HCT116 (cell line): Measurements from ENCODE around the gene VPS41. TPM values are rescaled to one million over a fixed set of nuclear protein-coding genes. Genes with fewer than 3 reads are reported as not detected.

ENCODE experiments used
- ATAC-seq: fragments of 200-7000 bp; cut with Tn5 transposase; 2 replicates; pipeline ENCODE4 v1.9.1; 2020; ENCODE audit warnings: mild to moderate bottlenecking, moderate library complexity
- BruUV-seq: library from RNA; stranded (reverse); fragments of 400-500 nt; replicated peaks from 2 replicates; lab custom pipeline; 2021; lab: Mats Ljungman, UMichigan
- CTCF ChIA-PET: fragments of 300-600 bp; sonication (Branson Sonifier 250); formaldehyde crosslinking; loops from one replicate; lab custom pipeline; 2021; ENCODE audit warnings: antibody characterized with exemption; lab: Charles Lee
- POLR2A ChIA-PET: fragments of 300-600, 350-600 bp; sonication (Branson Sonifier 250); formaldehyde crosslinking; loops from one replicate; lab custom pipeline; 2021; ENCODE audit warnings: antibody characterized with exemption; lab: Charles Lee
- RAD21 ChIA-PET, 2 experiments: fragments of 300-600 bp; sonication (Branson Sonifier 250); formaldehyde crosslinking; loops; one replicate each; lab custom pipeline; 2023; ENCODE audit warnings: low total read pairs in 2 of 2; ENCODE audit not compliant: uncharacterized antibody in 2 of 2, unreplicated experiment in 2 of 2, low non-redundant PET in 1 of 2; lab: Charles Lee
- DNase-seq: peaks from one replicate; pipeline ENCODE4 v3.0.0-alpha.2; 2010; ENCODE audit warnings: low read depth, low spot score
- H2AFZ ChIP-seq: fragments of 200-600 bp; shearing (Covaris generic), sonication (generic); 2 replicates; pipeline ENCODE4 v1.6.1; 2017; ENCODE audit warnings: low read depth, mixed run types, mixed read lengths, antibody characterized with exemption, low read length; ENCODE audit not compliant: poor library complexity, severe bottlenecking
- H3K27ac ChIP-seq: 2 replicates; pipeline ENCODE4 v1.5.1; 2012; ENCODE audit warnings: low read depth, low read length
- H3K27me3 ChIP-seq: fragments of 200-600 bp; sonication (generic); 2 replicates; pipeline ENCODE4 v1.6.1; 2016; ENCODE audit warnings: mixed run types, low read length, mixed read lengths; ENCODE audit not compliant: insufficient read depth
- H3K36me3 ChIP-seq, 2 experiments: fragments of 200-500 bp in 1 of 2; fragments of 200-600 bp in 1 of 2; sonication (Bioruptor generic) in 1 of 2; sonication (generic) in 1 of 2; 2 replicates each; pipeline versions ENCODE4 v1.5.1 to v1.6.1; 2014 to 2016; ENCODE audit warnings: low read length in 2 of 2, inconsistent platforms in 1 of 2, mixed read lengths in 1 of 2, mixed run types in 1 of 2; ENCODE audit not compliant: insufficient read depth in 2 of 2, control insufficient read depth in 1 of 2
- H3K4me1 ChIP-seq, 2 experiments: fragments of 200-600 bp in 1 of 2; sonication (generic) in 1 of 2; 2 replicates each; pipeline versions ENCODE4 v1.5.1 to v1.6.1; 2012 to 2017; ENCODE audit warnings: low read length in 2 of 2, inconsistent platforms in 1 of 2, mild to moderate bottlenecking in 1 of 2, mixed read lengths in 1 of 2, mixed run types in 1 of 2, moderate library complexity in 1 of 2; ENCODE audit not compliant: insufficient read depth in 2 of 2, control insufficient read depth in 1 of 2
- H3K4me2 ChIP-seq: fragments of 200-600 bp; sonication (generic); 2 replicates; pipeline ENCODE4 v1.6.1; 2017; ENCODE audit warnings: mixed run types, low read length, mixed read lengths
- H3K4me3 ChIP-seq, 2 experiments: fragments of 200-600 bp in 1 of 2; sonication (generic) in 1 of 2; replicated peaks in 1 of 2; 2 replicates each; pipeline ENCODE4 v1.5.1; 2011 to 2016; ENCODE audit warnings: low read length in 2 of 2, control low read depth in 1 of 2, low read depth in 1 of 2, mild to moderate bottlenecking in 1 of 2, mixed read lengths in 1 of 2, mixed run types in 1 of 2
- H3K79me2 ChIP-seq: fragments of 200-600 bp; sonication (generic); 2 replicates; pipeline ENCODE4 v1.6.1; 2017; ENCODE audit warnings: mild to moderate bottlenecking, mixed run types, low read length, moderate library complexity, mixed read lengths; ENCODE audit not compliant: insufficient read depth
- H3K9ac ChIP-seq: fragments of 200-600 bp; sonication (generic); 2 replicates; pipeline ENCODE4 v1.6.1; 2016; ENCODE audit warnings: low read length, mixed read lengths
- H3K9me2 ChIP-seq: fragments of 200-600 bp; sonication (generic), shearing (Covaris generic); 2 replicates; pipeline ENCODE4 v1.6.1; 2017; ENCODE audit warnings: mixed run types, mild to moderate bottlenecking, moderate library complexity; ENCODE audit not compliant: insufficient read depth
- H3K9me3 ChIP-seq, 2 experiments: fragments of 200-500 bp in 1 of 2; fragments of 200-600 bp in 1 of 2; sonication (Bioruptor generic) in 1 of 2; sonication (generic) in 1 of 2; 2 replicates each; pipeline ENCODE4 v1.6.1; 2014 to 2017; ENCODE audit warnings: low read length in 2 of 2, mixed read lengths in 2 of 2, inconsistent platforms in 1 of 2, low read depth in 1 of 2, mild to moderate bottlenecking in 1 of 2, mixed run types in 1 of 2, moderate library complexity in 1 of 2; ENCODE audit not compliant: control insufficient read depth in 1 of 2, insufficient read depth in 1 of 2
- H4K20me1 ChIP-seq: fragments of 200-600 bp; sonication (generic), shearing (Covaris generic); 2 replicates; pipeline ENCODE4 v1.6.1; 2017; ENCODE audit warnings: mixed run types, mild to moderate bottlenecking, moderate library complexity; ENCODE audit not compliant: insufficient read depth
- CEBPB ChIP-seq: IDR thresholded peaks from 2 replicates; pipeline ENCODE4 v1.6.1; 2012; ENCODE audit warnings: low read depth
- EGR1 ChIP-seq: IDR thresholded peaks from 2 replicates; pipeline ENCODE4 v1.6.1; 2012; ENCODE audit warnings: low read depth
- ELF1 ChIP-seq: IDR thresholded peaks from 2 replicates; pipeline ENCODE4 v1.6.1; 2012; ENCODE audit warnings: low read depth, borderline replicate concordance
- EZH2 ChIP-seq: fragments of 200-600 bp; sonication (generic); IDR thresholded peaks from 2 replicates; pipeline ENCODE4 v1.6.1; 2017; ENCODE audit warnings: antibody characterized with exemption, mixed run types
- EZH2phosphoT487 ChIP-seq: fragments of 200-600 bp; IDR thresholded peaks from 2 replicates; pipeline ENCODE4 v1.6.1; 2018; ENCODE audit warnings: antibody characterized with exemption, borderline replicate concordance
- MAX ChIP-seq: IDR thresholded peaks from 2 replicates; pipeline ENCODE4 v1.6.1; 2012
- POLR2A ChIP-seq: IDR thresholded peaks from 2 replicates; pipeline ENCODE4 v1.7.0; 2011; ENCODE audit warnings: borderline replicate concordance; ENCODE audit not compliant: insufficient read depth, insufficient read length; ENCODE audit errors: extremely low read depth
- POLR2AphosphoS5 ChIP-seq: IDR thresholded peaks from 2 replicates; pipeline ENCODE4 v1.6.1; 2011; ENCODE audit warnings: mild to moderate bottlenecking, low read depth, low read length, moderate library complexity
- TCF7L2 ChIP-seq: IDR thresholded peaks from 2 replicates; pipeline ENCODE4 v1.7.0; 2011; ENCODE audit warnings: borderline replicate concordance, inconsistent platforms; ENCODE audit not compliant: insufficient read depth, insufficient read length; ENCODE audit errors: extremely low read depth
- intact Hi-C: fragments of 100-400 bp; cut with micrococcal nuclease; formaldehyde crosslinking; loops from 2 replicates; pipeline ENCODE4 v1.10.0; 2022
- total RNA-seq: library from RNA; stranded (reverse); gene quantifications from one replicate; pipeline ENCODE4 v1.2.1, GENCODE V29; 2021; ENCODE audit not compliant: unreplicated experiment

VPS41 gene
- total RNA-seq, 1 experiment from 2014 or later, result 72.2 TPM

- no peaks in the 10 kb centered on the region for H3K4me1 ChIP-seq
- H3K9me2 ChIP-seq, result no peaks in the 10 kb centered on the region
- H2AFZ ChIP-seq, result no peak overlapping the region
- no peak overlapping the region for H3K4me3 ChIP-seq
- intact Hi-C loops, result no loop called here
- H3K79me2 ChIP-seq, result no peaks in the 10 kb centered on the region
- RAD21 ChIA-PET, result no interaction called here
- no peaks in the 10 kb centered on the region for H3K9me3 ChIP-seq
- ATAC-seq, result no peak
- H3K27ac ChIP-seq, result no peak overlapping the region
- H3K27me3 ChIP-seq, result no peaks in the 10 kb centered on the region
- H4K20me1 ChIP-seq, result no peaks in the 10 kb centered on the region
- H3K36me3 ChIP-seq, result no peaks in the 10 kb centered on the region; a peak in 1 of 4 replicates
- no peak overlapping the region for H3K4me2 ChIP-seq
- POLR2A ChIA-PET, result no interaction called here
- CTCF ChIA-PET, result no interaction called here
- no TSS peak for BruUV-seq
- no peak for DNase-seq
- TF ChIP-seq EZH2 (no peak), MAX (no peak), EZH2phosphoT487 (no peak)
- TF ChIP-seq, all 23 proteins: peak for 0
- no peak overlapping the region for H3K9ac ChIP-seq
Observed at GRCh38 chr7:38756521-38756920, 152.5 kb downstream of the VPS41 start.

- no peaks in the 10 kb centered on the region for H3K9me3 ChIP-seq
- no peak overlapping the region for H3K9ac ChIP-seq
- ChIA-PET POLR2A (no interaction called here), CTCF (no interaction called here)
- H4K20me1 ChIP-seq, result no peaks in the 10 kb centered on the region
- ATAC-seq, result no peak
- H3K36me3 ChIP-seq, result no peaks in the 10 kb centered on the region; a peak in 1 of 4 replicates
- no peak overlapping the region for H2AFZ ChIP-seq
- DNase-seq, result no peak
- H3K4me2 ChIP-seq, result no peak overlapping the region
- no TSS peak for BruUV-seq
- H3K4me1 ChIP-seq, result no peaks in the 10 kb centered on the region
- no peak for TF ChIP-seq EGR1
- no peak for TF ChIP-seq POLR2AphosphoS5
- no peak for TF ChIP-seq EZH2
- TF ChIP-seq CEBPB, result no peak
- no peak for TF ChIP-seq POLR2A
- TF ChIP-seq MAX, result no peak
- no peak for TF ChIP-seq ELF1
- TF ChIP-seq TCF7L2, result no peak
- TF ChIP-seq, all 23 proteins: peak for 0
- Histone ChIP-seq H3K79me2 (no peaks in the 10 kb centered on the region), H3K4me3 (no peak overlapping the region), H3K27me3 (no peaks in the 10 kb centered on the region), H3K9me2 (no peaks in the 10 kb centered on the region), H3K27ac (no peak overlapping the region)
- RAD21 ChIA-PET, result no interaction called here
- intact Hi-C loops, result no loop called here
Observed at GRCh38 chr7:38753347-38753746, 155.6 kb downstream of the VPS41 start.
